ENCODE data around the gene KDM6B.
"Not testable (repeated sequence)": the region's sequence is repeated elsewhere in the genome, so short reads cannot be mapped to it uniquely, and the experiment has no call there.

The KDM6B gene

DNA sequence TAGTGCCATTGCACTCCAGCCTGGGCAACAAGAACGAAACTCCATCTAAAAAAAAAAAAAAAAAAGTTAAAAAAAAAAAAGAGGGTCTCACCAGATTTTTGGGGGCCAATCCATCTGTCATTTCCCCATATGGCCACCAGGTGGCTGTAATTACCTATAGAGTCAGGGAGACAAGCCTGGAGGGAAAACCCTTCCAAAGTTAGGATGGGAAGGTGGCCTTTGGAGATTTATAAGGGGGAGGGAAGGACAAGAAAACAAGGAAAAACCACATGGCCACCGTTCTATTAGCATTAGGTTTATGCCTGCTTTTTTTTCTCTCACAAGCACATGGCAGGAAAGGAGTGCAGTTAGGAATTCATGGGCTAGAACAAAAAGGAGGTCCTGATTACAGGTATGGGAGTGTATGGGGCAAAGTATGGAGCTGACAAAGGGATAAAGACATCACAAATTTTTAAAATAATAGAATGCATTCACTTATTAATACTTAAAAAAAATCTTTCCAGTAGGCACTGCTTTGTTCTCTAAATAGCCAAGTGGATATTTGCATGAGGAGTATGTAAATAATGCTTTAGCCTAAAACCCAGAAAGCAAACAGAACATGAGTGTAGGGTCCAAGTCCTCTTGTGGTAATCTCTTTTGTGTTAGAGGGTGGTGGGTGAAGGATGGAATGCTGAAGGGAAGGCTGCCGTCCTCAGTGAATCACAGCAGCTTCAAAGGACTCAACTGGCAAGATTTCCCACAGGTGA lies 28.8 kb downstream of the KDM6B start:
- in situ Hi-C loops (cut with MboI; ENCODE audit: low pct_unique_long_range_greater_than_20kb, low sequenced_read_pairs, unreplicated experiment), result no loop called here
- TF ChIP-seq, protein P1, sequence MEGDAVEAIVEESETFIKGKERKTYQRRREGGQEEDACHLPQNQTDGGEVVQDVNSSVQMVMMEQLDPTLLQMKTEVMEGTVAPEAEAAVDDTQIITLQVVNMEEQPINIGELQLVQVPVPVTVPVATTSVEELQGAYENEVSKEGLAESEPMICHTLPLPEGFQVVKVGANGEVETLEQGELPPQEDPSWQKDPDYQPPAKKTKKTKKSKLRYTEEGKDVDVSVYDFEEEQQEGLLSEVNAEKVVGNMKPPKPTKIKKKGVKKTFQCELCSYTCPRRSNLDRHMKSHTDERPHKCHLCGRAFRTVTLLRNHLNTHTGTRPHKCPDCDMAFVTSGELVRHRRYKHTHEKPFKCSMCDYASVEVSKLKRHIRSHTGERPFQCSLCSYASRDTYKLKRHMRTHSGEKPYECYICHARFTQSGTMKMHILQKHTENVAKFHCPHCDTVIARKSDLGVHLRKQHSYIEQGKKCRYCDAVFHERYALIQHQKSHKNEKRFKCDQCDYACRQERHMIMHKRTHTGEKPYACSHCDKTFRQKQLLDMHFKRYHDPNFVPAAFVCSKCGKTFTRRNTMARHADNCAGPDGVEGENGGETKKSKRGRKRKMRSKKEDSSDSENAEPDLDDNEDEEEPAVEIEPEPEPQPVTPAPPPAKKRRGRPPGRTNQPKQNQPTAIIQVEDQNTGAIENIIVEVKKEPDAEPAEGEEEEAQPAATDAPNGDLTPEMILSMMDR (IDR thresholded peaks at IDR 0.05; ENCODE audit: extremely low read depth, insufficient read depth, missing control alignments), result peak; percentile 76
- DNase-seq (ENCODE audit: low spot score), result no peak

- DNase-seq (ENCODE audit: low spot score); in situ Hi-C loops (cut with MboI; ENCODE audit: low pct_unique_long_range_greater_than_20kb, low sequenced_read_pairs, unreplicated experiment): not testable (repeated sequence)
These were observed 30.4 kb downstream of the KDM6B start for GRCh38 chr17:7864384-7864783.

DNA sequence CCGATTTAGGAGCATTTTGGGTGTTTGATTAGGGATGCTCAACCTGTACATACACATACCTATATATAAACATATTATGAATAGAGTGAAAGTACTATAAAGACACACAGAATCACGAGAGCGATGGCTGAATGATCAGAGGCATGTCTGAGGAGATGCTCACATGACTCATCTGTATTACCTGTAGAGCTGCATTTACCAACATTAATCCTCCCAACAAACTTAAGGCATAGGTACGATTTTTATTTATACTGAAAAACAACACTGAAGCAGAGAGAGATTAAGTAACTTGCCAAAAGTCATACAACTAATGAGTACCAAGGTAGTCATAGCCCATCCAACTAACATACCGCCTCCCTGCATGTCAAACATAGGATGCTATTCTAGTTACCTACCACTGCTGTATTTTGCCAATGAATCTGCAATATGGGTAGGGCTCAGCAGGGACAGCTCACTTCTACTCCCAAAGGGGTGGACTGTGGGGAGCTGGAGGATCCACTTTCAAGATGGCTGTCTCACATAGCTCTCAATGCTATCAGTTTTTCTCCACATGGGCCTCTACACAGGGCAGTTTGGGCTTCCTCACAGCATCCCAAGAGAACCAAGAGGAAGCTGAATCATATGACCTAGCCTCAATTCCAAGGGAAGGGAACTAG lies 31.1 kb downstream of the KDM6B start:
- in situ Hi-C loops (cut with MboI; ENCODE audit: low pct_unique_long_range_greater_than_20kb, low sequenced_read_pairs, unreplicated experiment), result no loop called here
- no peak for DNase-seq (ENCODE audit: low spot score)
- TF ChIP-seq, protein P1 (IDR thresholded peaks at IDR 0.05; ENCODE audit: extremely low read depth, insufficient read depth, missing control alignments), result no peak

DNA sequence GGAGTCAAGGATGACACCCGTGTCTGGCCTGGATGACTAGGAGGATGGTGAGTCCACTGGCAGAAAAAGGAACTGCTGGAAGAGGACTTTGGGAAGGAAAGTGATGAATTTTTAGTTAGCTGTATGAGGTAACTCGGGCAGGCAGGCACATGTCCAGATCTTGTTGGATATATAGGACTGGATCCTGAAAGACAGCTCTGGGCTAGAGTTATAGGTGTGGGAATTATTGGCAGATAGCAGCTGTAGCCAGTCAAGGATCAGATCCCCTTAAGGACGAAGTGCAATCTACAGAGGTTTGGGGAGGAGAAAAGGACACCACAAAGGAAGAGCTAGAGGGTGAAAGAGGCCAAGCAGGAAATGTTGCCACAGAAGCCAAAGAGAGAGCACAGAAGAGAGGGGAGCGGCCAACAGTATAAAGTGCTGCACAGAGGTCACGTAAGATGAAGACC lies 33.9 kb downstream of the KDM6B start:
- TF ChIP-seq, protein P1 (IDR thresholded peaks at IDR 0.05; ENCODE audit: extremely low read depth, insufficient read depth, missing control alignments), result no peak
- in situ Hi-C loops (cut with MboI; ENCODE audit: low pct_unique_long_range_greater_than_20kb, low sequenced_read_pairs, unreplicated experiment), result no loop called here
- no peak for DNase-seq (ENCODE audit: low spot score)

DNA sequence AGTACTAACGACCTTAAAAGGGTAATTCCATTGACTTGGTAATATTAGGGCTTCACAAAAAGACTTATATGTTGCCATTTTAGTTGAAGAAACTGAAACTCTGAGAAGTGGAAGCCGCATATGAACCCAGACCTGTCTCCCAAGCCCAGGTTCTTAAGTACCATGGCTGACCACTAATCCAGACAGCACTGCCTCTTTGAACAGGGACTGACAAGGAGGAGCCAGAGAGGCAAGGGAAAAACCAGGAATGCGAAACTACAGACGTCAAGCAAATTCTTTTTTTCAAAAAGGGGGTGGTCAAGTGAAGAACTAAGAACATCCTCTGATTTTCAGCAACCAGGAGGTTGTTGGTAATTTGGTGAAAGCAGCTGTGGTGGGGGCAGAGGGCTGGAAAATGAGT lies 39.0 kb downstream of the KDM6B start:
- TF ChIP-seq, protein P1 (IDR thresholded peaks at IDR 0.05; ENCODE audit: extremely low read depth, insufficient read depth, missing control alignments), result no peak
- no peak for DNase-seq (ENCODE audit: low spot score)
- in situ Hi-C loops (cut with MboI; ENCODE audit: low pct_unique_long_range_greater_than_20kb, low sequenced_read_pairs, unreplicated experiment), result no loop called here

DNA sequence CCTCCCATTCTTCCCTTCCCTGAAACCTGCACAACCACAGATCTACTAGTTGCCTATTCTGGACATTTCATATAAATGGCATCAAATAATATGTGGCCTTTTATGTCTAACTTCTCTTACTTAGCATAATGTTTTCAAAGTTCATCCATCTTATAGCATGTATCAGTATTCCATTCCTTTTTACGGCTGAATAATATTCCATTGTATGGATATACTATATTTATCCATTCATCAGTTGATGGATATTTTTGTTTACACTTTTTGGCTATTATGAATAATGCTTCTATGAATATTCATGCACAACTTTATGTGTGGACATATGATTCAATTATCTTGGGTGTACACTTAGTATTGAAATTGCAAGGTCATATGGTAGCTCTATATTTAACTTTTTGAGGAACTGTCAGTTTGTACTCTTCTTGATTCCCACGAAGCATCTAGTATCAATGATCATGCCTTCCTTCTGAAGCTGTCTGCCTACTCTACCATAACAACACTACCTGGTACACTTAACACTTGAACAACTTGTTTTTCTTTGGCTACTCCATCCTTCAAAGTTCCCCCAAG lies 41.9 kb downstream of the KDM6B start:
- in situ Hi-C loops (cut with MboI; ENCODE audit: low pct_unique_long_range_greater_than_20kb, low sequenced_read_pairs, unreplicated experiment), result no loop called here
- DNase-seq (ENCODE audit: low spot score), result no peak
- TF ChIP-seq, protein P1 (IDR thresholded peaks at IDR 0.05; ENCODE audit: extremely low read depth, insufficient read depth, missing control alignments), result no peak

- TF ChIP-seq, protein P1 (IDR thresholded peaks at IDR 0.05; ENCODE audit: extremely low read depth, insufficient read depth, missing control alignments), result no peak
- in situ Hi-C loops (cut with MboI; ENCODE audit: low pct_unique_long_range_greater_than_20kb, low sequenced_read_pairs, unreplicated experiment), result no loop called here
- no peak for DNase-seq (ENCODE audit: low spot score)
These were observed 44.2 kb downstream of the KDM6B start for GRCh38 chr17:7878234-7878633.
